Smooth muscle cell (in vitro differentiated cells): ENCODE measurements around the gene ASB3. TPM values are rescaled to one million over a fixed set of nuclear protein-coding genes. Genes with fewer than 3 reads are reported as not detected.
"Not testable (repeated sequence)": the region's sequence is repeated elsewhere in the genome, so short reads cannot be mapped to it uniquely, and the experiment has no call there.

Experiments used
- DNase-seq: peaks from one replicate; lab custom pipeline; 2025; ENCODE audit not compliant: unreplicated experiment; lab: John Stamatoyannopoulos, UW
- H2AFZ ChIP-seq: fragments of 200-600 bp; sonication (generic); 2 replicates; pipeline ENCODE4 v1.6.0; 2016; ENCODE audit warnings: antibody characterized with exemption, low read depth, mild to moderate bottlenecking
- H3F3A ChIP-seq: fragments of 200-600 bp; sonication (generic); 2 replicates; pipeline ENCODE4 v1.6.0; 2017; ENCODE audit warnings: antibody characterized with exemption, low read depth
- H3K27ac ChIP-seq: fragments of 200-600 bp; sonication (generic); 2 replicates; pipeline ENCODE4 v1.5.1; 2016; ENCODE audit warnings: low read depth, mild to moderate bottlenecking
- H3K27me3 ChIP-seq: fragments of 200-600 bp; sonication (generic); 2 replicates; pipeline ENCODE4 v1.6.1; 2016; ENCODE audit warnings: low read depth, mild to moderate bottlenecking
- H3K36me3 ChIP-seq: fragments of 200-600 bp; sonication (generic); 2 replicates; pipeline ENCODE4 v1.5.1; 2016; ENCODE audit warnings: low read depth
- H3K4me1 ChIP-seq: fragments of 200-600 bp; sonication (generic); 2 replicates; pipeline ENCODE4 v1.5.1; 2016; ENCODE audit warnings: low read depth
- H3K4me2 ChIP-seq: fragments of 200-600 bp; sonication (generic); 2 replicates; pipeline ENCODE4 v1.6.0; 2016; ENCODE audit warnings: mild to moderate bottlenecking
- H3K4me3 ChIP-seq: fragments of 200-600 bp; sonication (generic); 2 replicates; pipeline ENCODE4 v1.5.1; 2016; ENCODE audit warnings: mild to moderate bottlenecking
- H3K79me2 ChIP-seq: fragments of 200-600 bp; sonication (generic); 2 replicates; pipeline ENCODE4 v1.6.0; 2016; ENCODE audit warnings: low read depth, mild to moderate bottlenecking
- H3K9ac ChIP-seq: fragments of 200-600 bp; sonication (generic); 2 replicates; pipeline ENCODE4 v1.6.0; 2016; ENCODE audit warnings: low read depth
- H3K9me3 ChIP-seq: fragments of 200-600 bp; sonication (generic); replicated peaks from 2 replicates; pipeline ENCODE4 v1.5.1; 2016; ENCODE audit warnings: low read depth
- H4K20me1 ChIP-seq: fragments of 200-600 bp; sonication (generic); 2 replicates; pipeline ENCODE4 v1.6.0; 2016; ENCODE audit warnings: low read depth
- WGBS: methylation state at CpG from one replicate; pipeline ENCODE4 v1.1.7; 2016; ENCODE audit warnings: low lambda C conversion rate; 5-methylcytosine and 5-hydroxymethylcytosine counted together
- polyA plus RNA-seq: library from polyadenylated mRNA; unstranded; fragments of >200 nt; fragmentation: Nextera tagmentation; extraction: Ambion mirVana; gene quantifications from 2 replicates; pipeline ENCODE4 v1.2.1, GENCODE V29; 2016
- total RNA-seq: library from RNA; depleted of rRNA; stranded (reverse); fragments of >200 nt; gene quantifications from 2 replicates; pipeline ENCODE4 v1.2.3, GENCODE V29; 2014
- TF ChIP-seq, protein P1 (sequence below): fragments of 200-600 bp; sonication (generic); IDR thresholded peaks from 2 replicates; pipeline ENCODE4 v1.5.1; 2017; ENCODE audit warnings: borderline replicate concordance, mild to moderate bottlenecking, antibody characterized with exemption; ENCODE audit not compliant: insufficient read depth, poor library complexity, severe bottlenecking

Gene ASB3
- total and polyA plus RNA-seq, 2 experiments from 2014 or later = 19.0 to 24.9 TPM

DNA sequence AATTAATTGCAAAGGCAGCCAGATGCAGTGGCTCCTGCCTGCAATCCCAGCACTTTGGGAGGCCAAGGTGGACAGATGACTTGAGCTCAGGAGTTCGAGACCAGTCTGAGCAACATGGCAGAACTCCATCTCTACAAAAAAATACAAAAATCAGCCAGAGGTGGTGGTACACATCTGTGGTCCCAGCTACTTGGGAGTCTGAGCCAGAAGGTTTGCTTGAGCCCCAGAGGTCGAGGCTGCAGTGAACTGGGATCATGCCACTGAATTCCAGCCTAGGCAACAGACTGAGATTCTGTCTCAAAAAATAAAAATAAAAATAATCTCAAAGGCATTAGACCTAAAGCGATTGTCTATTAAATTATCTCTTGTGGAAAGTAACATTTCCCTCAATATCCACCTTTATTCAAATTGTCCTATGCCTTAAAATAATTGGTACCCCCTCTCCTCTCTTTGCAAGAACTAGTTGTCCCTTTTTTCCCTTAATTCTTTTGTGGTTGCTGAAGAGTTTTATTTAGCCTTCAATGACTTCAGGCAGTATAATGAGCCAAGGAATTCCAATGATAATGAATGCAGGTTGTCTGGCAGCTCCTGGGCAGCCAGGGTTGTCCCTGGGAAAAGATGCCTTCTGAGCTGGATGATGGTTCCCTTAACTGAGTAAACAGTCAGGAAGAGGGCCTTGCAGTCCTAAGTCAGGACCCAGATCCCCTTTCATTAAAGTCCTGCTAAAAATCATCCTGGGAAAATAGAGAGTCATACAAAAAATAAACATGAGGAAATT, 40.8 kb upstream of the ASB3 start:
- Histone ChIP-seq H4K20me1 (no peaks in the 10 kb centered on the region), H3K36me3 (no peaks in the 10 kb centered on the region), H3K9ac (no peak overlapping the region), H3K4me2 (no peak overlapping the region), H3K4me3 (no peak overlapping the region), H3K4me1 (no peaks in the 10 kb centered on the region), H3F3A (no peaks in the 10 kb centered on the region), H3K9me3 (no peaks in the 10 kb centered on the region), H3K27ac (no peak overlapping the region), H3K27me3 (no peaks in the 10 kb centered on the region), H2AFZ (no peak overlapping the region), H3K79me2 (no peaks in the 10 kb centered on the region)
- TF ChIP-seq, protein P1, sequence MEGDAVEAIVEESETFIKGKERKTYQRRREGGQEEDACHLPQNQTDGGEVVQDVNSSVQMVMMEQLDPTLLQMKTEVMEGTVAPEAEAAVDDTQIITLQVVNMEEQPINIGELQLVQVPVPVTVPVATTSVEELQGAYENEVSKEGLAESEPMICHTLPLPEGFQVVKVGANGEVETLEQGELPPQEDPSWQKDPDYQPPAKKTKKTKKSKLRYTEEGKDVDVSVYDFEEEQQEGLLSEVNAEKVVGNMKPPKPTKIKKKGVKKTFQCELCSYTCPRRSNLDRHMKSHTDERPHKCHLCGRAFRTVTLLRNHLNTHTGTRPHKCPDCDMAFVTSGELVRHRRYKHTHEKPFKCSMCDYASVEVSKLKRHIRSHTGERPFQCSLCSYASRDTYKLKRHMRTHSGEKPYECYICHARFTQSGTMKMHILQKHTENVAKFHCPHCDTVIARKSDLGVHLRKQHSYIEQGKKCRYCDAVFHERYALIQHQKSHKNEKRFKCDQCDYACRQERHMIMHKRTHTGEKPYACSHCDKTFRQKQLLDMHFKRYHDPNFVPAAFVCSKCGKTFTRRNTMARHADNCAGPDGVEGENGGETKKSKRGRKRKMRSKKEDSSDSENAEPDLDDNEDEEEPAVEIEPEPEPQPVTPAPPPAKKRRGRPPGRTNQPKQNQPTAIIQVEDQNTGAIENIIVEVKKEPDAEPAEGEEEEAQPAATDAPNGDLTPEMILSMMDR = no peak
- 92% methylated on average over 3 of the region's 3 CpGs for WGBS
- no peak for DNase-seq

DNA sequence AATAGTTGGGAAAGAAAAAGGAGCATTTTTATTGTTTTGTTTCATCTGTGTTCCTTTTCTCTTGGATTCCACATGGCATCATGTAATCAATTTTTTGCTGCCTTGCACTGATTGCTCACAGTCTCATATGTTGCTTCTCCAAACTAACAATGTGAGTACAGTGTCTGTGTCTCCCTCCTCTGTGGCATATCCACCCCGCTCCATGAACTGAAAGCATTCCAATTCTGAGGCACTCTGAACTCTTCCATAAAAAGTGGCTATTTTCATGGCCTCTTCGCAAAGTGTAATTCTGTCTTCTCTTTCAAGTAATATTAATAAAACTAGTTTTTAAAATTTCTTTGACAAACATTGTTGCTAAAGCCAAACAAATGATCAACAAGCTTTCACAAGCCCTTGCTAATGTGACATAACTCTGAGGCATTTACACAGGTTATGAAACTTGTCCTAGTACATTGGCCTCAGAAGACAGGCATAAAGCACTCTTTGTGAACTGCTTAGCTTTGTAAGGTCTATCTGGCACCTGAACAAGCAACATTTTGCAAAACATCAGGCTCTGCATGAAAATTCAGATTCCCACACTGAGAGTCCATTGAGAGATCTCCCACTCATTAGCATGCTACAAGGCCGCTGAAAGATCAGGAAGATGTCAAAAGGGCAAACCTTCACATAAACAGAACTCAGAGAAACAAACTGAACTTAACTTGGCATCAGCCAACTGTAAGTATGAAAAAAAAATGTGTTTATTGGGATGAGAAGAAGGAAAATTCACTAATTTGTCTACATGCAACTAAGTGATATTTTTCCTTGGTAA, 40.0 kb upstream of the ASB3 start:
- Histone ChIP-seq H3K27me3 (no peaks in the 10 kb centered on the region), H2AFZ (no peak overlapping the region), H3K36me3 (no peaks in the 10 kb centered on the region), H3K9me3 (no peaks in the 10 kb centered on the region), H3K27ac (no peak overlapping the region), H3K4me3 (no peak overlapping the region), H3K4me2 (no peak overlapping the region), H4K20me1 (no peaks in the 10 kb centered on the region), H3K4me1 (no peaks in the 10 kb centered on the region), H3K9ac (no peak overlapping the region), H3K79me2 (no peaks in the 10 kb centered on the region), H3F3A (no peaks in the 10 kb centered on the region)
- WGBS = 81% methylated on average over 3 of the region's 3 CpGs
- DNase-seq = no peak
- TF ChIP-seq, protein P1 = no peak

GRCh38 chr2:53826030-53826410, 39.3 kb upstream of the ASB3 start:
- Histone ChIP-seq H3K79me2 (no peaks in the 10 kb centered on the region), H3K4me2 (no peak overlapping the region), H3F3A (no peaks in the 10 kb centered on the region), H2AFZ (no peak overlapping the region), H3K9me3 (no peaks in the 10 kb centered on the region), H3K27ac (no peak overlapping the region), H3K4me3 (no peak overlapping the region), H3K27me3 (no peaks in the 10 kb centered on the region), H4K20me1 (no peaks in the 10 kb centered on the region), H3K36me3 (no peaks in the 10 kb centered on the region), H3K9ac (no peak overlapping the region), H3K4me1 (no peaks in the 10 kb centered on the region)
- TF ChIP-seq, protein P1 = no peak
- no peak for DNase-seq
- WGBS = 81% methylated on average over 1 of the region's 1 CpG

GRCh38 chr2:53823639-53824038, 36.9 kb upstream of the ASB3 start:
- not testable (repeated sequence) for H3K9me3 ChIP-seq, H4K20me1 ChIP-seq, H3K4me1 ChIP-seq, H3K27ac ChIP-seq, H3K36me3 ChIP-seq, H3F3A ChIP-seq, H3K4me2 ChIP-seq, DNase-seq, H3K9ac ChIP-seq, H2AFZ ChIP-seq, H3K27me3 ChIP-seq, H3K4me3 ChIP-seq, H3K79me2 ChIP-seq
- WGBS = 91% methylated on average over 9 of the region's 9 CpGs
